ENCODE results near the gene C3orf52. TPM values are rescaled to one million over a fixed set of nuclear protein-coding genes. Genes with fewer than 3 reads are reported as not detected.

C3orf52 gene
- total RNA-seq, 3 donors from 2014 or later (not counting 1 experiment from before 2014, with no cell fraction given), result 0.42 to 0.90 TPM; not detected in 1

DNA sequence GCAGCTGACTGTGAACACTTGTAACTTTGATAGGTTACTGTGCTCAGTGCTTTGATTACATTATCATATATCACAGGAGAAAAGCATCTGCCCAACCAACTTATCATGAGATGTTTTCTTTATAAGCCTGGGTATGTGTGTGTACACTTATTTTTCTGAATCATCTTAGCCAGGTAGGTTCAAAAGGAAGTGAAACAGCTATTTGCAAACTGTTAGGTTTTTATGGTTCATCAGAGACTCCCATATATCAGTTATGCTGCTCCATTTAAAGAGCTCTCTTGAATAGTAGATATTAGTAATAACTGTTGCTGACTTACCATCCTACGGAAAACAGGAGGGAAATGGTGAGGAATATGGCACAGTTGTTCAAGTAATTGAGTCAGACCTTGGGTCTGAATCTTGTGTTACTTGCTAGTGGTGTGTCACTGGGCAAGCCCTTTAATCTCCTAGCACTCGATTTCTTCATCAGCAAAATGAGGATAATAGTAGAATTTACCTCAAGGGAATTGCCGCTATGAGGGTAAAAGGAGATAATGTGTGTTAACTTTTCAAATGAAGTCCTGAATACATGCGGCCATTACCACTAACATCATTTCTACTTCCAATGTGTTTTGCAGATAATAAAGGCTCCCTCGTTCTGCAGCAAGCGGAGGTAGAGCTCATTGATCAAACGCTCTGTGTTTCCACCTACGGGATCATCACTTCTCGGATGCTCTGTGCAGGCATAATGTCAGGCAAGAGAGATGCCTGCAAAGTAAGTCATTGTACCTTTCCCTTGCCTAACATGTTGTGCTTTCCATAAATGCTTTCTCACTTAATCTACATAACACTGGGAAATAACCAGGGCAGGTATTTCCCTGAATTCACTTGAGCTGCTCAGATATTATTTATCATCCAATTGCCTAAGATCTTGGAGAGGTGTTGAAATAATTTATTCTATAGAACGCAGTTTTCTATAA is 7.8 kb upstream of the C3orf52 start:
- WGBS (ENCODE audit: insufficient coverage), result 88% methylated on average over 8 of the region's 10 CpGs
- Histone ChIP-seq H3K4me1 (ENCODE audit: control insufficient read depth, insufficient read depth, low read length) (no peaks in the 10 kb centered on the region), H3K4me3 (ENCODE audit: low read length) (no peak overlapping the region), H3K27ac (ENCODE audit: low read length) (no peak overlapping the region), H3K9me3 (ENCODE audit: control insufficient read depth, insufficient read depth, low read length) (no peaks in the 10 kb centered on the region), H3K27me3 (ENCODE audit: control insufficient read depth, insufficient read depth, low read length) (no peaks in the 10 kb centered on the region), H3K36me3 (ENCODE audit: control insufficient read depth, insufficient read depth, low read length) (no peaks in the 10 kb centered on the region)
- no peak for ATAC-seq
- Mint-ChIP-seq H3K27me3 (ENCODE audit: low read depth in 2 of 2) (peaks cover 3 to 21% of the 10 kb centered on the region in 2 donors), H3K4me1 (no peaks in the 10 kb centered on the region), H3K9me3 (no peaks in the 10 kb centered on the region), H3K27ac (no peak overlapping the region), H3K36me3 (no peaks in the 10 kb centered on the region), H3K4me3 (no peak overlapping the region)
- intact Hi-C loops (cut with micrococcal nuclease), result no loop called here
- TF ChIP-seq, protein P1, sequence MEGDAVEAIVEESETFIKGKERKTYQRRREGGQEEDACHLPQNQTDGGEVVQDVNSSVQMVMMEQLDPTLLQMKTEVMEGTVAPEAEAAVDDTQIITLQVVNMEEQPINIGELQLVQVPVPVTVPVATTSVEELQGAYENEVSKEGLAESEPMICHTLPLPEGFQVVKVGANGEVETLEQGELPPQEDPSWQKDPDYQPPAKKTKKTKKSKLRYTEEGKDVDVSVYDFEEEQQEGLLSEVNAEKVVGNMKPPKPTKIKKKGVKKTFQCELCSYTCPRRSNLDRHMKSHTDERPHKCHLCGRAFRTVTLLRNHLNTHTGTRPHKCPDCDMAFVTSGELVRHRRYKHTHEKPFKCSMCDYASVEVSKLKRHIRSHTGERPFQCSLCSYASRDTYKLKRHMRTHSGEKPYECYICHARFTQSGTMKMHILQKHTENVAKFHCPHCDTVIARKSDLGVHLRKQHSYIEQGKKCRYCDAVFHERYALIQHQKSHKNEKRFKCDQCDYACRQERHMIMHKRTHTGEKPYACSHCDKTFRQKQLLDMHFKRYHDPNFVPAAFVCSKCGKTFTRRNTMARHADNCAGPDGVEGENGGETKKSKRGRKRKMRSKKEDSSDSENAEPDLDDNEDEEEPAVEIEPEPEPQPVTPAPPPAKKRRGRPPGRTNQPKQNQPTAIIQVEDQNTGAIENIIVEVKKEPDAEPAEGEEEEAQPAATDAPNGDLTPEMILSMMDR (IDR thresholded peaks at IDR 0.05), result no peak
- no peak for DNase-seq

DNA sequence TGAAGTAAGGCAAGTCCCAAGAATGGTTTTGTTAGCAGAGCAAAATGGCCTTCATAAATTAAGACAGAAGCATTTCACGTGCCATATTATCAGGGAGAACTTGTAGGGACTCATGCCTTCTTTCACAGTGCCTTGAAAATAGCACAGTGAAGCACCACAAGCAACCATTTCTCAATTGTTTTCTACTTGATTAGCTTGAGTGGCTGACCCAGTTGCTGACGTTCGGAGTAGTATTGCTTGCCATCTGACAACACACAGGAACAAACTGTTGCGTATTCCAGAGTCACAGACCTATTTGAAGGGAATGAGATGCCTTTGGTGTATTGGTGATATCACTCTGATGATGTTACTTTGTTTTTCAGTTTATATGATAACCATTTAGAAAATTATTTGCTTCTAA is 3.0 kb upstream of the C3orf52 start:
- no peak overlapping the region for H3K27ac Mint-ChIP-seq
- intact Hi-C loops (cut with micrococcal nuclease), result no loop called here
- 99% methylated on average over 4 of the region's 4 CpGs for whole genome bisulfite sequencing (ENCODE audit: insufficient coverage)

DNA sequence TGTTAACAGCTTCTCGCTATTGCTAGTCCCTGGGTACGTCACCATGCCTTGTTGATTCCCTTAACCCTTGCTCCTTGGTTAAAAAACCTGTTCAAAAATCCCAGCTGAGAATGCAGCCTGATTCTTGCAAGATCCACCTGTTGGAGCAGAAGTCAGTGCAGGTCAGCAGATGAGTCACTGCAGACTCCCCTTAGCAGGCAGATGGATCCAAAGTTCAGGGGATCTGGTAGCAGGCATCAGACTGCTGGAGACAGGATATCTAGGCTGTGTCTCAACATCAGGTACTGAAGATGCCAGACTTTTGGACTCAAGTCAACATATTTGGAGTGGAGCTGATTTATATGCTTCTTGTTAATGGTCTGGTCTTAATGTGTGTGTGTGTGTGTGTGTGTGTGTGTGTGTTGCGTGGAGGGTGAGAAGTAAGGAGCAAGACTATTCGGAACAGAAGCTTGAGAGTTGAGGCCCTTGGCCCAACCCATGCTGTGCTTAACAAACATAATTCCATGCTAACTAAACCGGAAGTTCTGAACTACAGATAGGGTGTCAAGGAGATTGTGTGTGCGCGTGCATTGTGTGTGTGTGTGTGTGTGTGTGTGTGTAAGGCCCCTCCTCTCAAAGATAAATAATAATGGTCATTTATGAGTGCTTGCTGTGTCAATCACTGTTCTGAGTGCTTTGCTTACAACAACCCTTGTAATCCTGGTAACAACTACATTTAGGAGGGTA is 1.0 kb upstream of the C3orf52 start:
- no peaks in the 10 kb centered on the region for H3K9me3 ChIP-seq (ENCODE audit: control insufficient read depth, insufficient read depth, low read length)
- H3K36me3 Mint-ChIP-seq, result no peaks in the 10 kb centered on the region
- no peaks in the 10 kb centered on the region for H3K9me3 Mint-ChIP-seq
- H3K27me3 ChIP-seq (ENCODE audit: control insufficient read depth, insufficient read depth, low read length), result peaks cover 3% of the 10 kb centered on the region
- no peak overlapping the region for H3K27ac Mint-ChIP-seq
- no peaks in the 10 kb centered on the region for H3K36me3 ChIP-seq (ENCODE audit: control insufficient read depth, insufficient read depth, low read length)
- DNase-seq (no peak), ATAC-seq (no peak)
- no peak overlapping the region for H3K27ac ChIP-seq (ENCODE audit: low read length)
- peaks cover 18 to 39% of the 10 kb centered on the region in 2 donors for H3K27me3 Mint-ChIP-seq (ENCODE audit: low read depth in 2 of 2)
- peak overlapping the region; percentile 86 for H3K4me3 Mint-ChIP-seq
- intact Hi-C loops (cut with micrococcal nuclease), result no loop called here
- H3K4me1 Mint-ChIP-seq, result peaks cover 8 to 19% of the 10 kb centered on the region in 2 donors
- no peak overlapping the region for H3K4me3 ChIP-seq (ENCODE audit: low read length)
- TF ChIP-seq, protein P1 (IDR thresholded peaks at IDR 0.05), result no peak
- peaks cover 13% of the 10 kb centered on the region for H3K4me1 ChIP-seq (ENCODE audit: control insufficient read depth, insufficient read depth, low read length)
- WGBS (ENCODE audit: insufficient coverage), result over 99% methylated on average over 5 of the region's 7 CpGs

More for the DNA sequence above, 3.0 kb upstream of the C3orf52 start:
- H3K9me3 ChIP-seq (ENCODE audit: control insufficient read depth, insufficient read depth, low read length), result no peaks in the 10 kb centered on the region
- peaks cover 8 to 15% of the 10 kb centered on the region in 2 donors for H3K4me1 Mint-ChIP-seq
- H3K27me3 ChIP-seq (ENCODE audit: control insufficient read depth, insufficient read depth, low read length), result peaks cover 3% of the 10 kb centered on the region
- H3K4me1 ChIP-seq (ENCODE audit: control insufficient read depth, insufficient read depth, low read length), result peaks cover 13% of the 10 kb centered on the region
- ATAC-seq (no peak), DNase-seq (no peak)
- no peak overlapping the region for H3K27ac ChIP-seq (ENCODE audit: low read length)
- H3K27me3 Mint-ChIP-seq (ENCODE audit: low read depth in 2 of 2), result peaks cover 8 to 26% of the 10 kb centered on the region in 2 donors
- H3K36me3 ChIP-seq (ENCODE audit: control insufficient read depth, insufficient read depth, low read length), result no peaks in the 10 kb centered on the region
- TF ChIP-seq, protein P1 (IDR thresholded peaks at IDR 0.05), result no peak
- H3K36me3 Mint-ChIP-seq, result no peaks in the 10 kb centered on the region
- no peak overlapping the region for H3K4me3 Mint-ChIP-seq
- no peaks in the 10 kb centered on the region for H3K9me3 Mint-ChIP-seq
- H3K4me3 ChIP-seq (ENCODE audit: low read length), result no peak overlapping the region

Measured in natural killer cell (primary cell).